ENCODE data around the gene TGFBR3.

The TGFBR3 gene

GRCh38 chr1:91717839-91718238, 168.1 kb downstream of the TGFBR3 start:
- ChIA-PET POLR2A (no interaction called here), CTCF (no interaction called here)
- H3K4me3 ChIP-seq (ENCODE audit: low read depth, low read length), result no peak overlapping the region
- no peak overlapping the region for H3K27ac ChIP-seq (ENCODE audit: extremely low read depth, low read depth, low read length)
- no peak for TF ChIP-seq ZNF132 (tag by site-specific recombination; IDR thresholded peaks at IDR 0.05; ENCODE audit: borderline replicate concordance)
- no peak for TF ChIP-seq ZNF629 (tag by site-specific recombination; IDR thresholded peaks at IDR 0.05)
- no peak for TF ChIP-seq ZNF561 (tag by site-specific recombination; IDR thresholded peaks at IDR 0.05; ENCODE audit: borderline replicate concordance)
- TF ChIP-seq ZNF26 (tag by site-specific recombination; IDR thresholded peaks at IDR 0.05), result no peak
- no peak for TF ChIP-seq HOXA7 (CRISPR knock-in tag; IDR thresholded peaks at IDR 0.05; ENCODE audit: borderline replicate concordance)
- no peak for TF ChIP-seq ZNF707 (tag by site-specific recombination; IDR thresholded peaks at IDR 0.05)
- TF ChIP-seq ZNF2 (tag by site-specific recombination; IDR thresholded peaks at IDR 0.05), result no peak
- TF ChIP-seq, protein P1, sequence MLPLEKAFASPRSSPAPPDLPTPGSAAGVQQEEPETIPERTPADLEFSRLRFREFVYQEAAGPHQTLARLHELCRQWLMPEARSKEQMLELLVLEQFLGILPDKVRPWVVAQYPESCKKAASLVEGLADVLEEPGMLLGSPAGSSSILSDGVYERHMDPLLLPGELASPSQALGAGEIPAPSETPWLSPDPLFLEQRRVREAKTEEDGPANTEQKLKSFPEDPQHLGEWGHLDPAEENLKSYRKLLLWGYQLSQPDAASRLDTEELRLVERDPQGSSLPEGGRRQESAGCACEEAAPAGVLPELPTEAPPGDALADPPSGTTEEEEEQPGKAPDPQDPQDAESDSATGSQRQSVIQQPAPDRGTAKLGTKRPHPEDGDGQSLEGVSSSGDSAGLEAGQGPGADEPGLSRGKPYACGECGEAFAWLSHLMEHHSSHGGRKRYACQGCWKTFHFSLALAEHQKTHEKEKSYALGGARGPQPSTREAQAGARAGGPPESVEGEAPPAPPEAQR (tag by site-specific recombination; IDR thresholded peaks at IDR 0.05), result no peak
- TF ChIP-seq HOXC10 (CRISPR knock-in tag; IDR thresholded peaks at IDR 0.05), result no peak
- H3K36me3 ChIP-seq (ENCODE audit: control insufficient read depth in 2 of 2, insufficient read depth in 1 of 2, low read length in 2 of 2), result peaks cover 0 to 32% of the 10 kb centered on the region in 2 experiments; a peak in 1 of 3 replicates
- H3K4me1 ChIP-seq (ENCODE audit: control insufficient read depth, insufficient read depth, low read length), result no peaks in the 10 kb centered on the region
- no peaks in the 10 kb centered on the region for H3K9me3 ChIP-seq (ENCODE audit: control insufficient read depth, insufficient read depth, low read depth, low read length)

GRCh38 chr1:91716339-91716738, 169.6 kb downstream of the TGFBR3 start:
- Histone ChIP-seq H3K4me3 (ENCODE audit: low read depth, low read length) (no peak overlapping the region), H3K9me3 (ENCODE audit: control insufficient read depth, insufficient read depth, low read depth, low read length) (no peaks in the 10 kb centered on the region), H3K27ac (ENCODE audit: extremely low read depth, low read depth, low read length) (no peak overlapping the region), H3K36me3 (ENCODE audit: control insufficient read depth in 2 of 2, insufficient read depth in 1 of 2, low read length in 2 of 2) (peaks cover 0 to 41% of the 10 kb centered on the region in 2 experiments; a peak in 1 of 3 replicates), H3K4me1 (ENCODE audit: control insufficient read depth, insufficient read depth, low read length) (no peaks in the 10 kb centered on the region)
- no peak for TF ChIP-seq ZNF121 (tag by site-specific recombination; IDR thresholded peaks at IDR 0.05)
- TF ChIP-seq ZNF660 (tag by site-specific recombination; IDR thresholded peaks at IDR 0.05), result no peak
- no peak for TF ChIP-seq ZBTB21 (tag by site-specific recombination; IDR thresholded peaks at IDR 0.05)
- no peak for TF ChIP-seq ZNF629 (tag by site-specific recombination; IDR thresholded peaks at IDR 0.05)
- no peak for TF ChIP-seq ZNF112 (tag by site-specific recombination; IDR thresholded peaks at IDR 0.05)
- no peak for TF ChIP-seq ZNF202 (tag by site-specific recombination; IDR thresholded peaks at IDR 0.05; ENCODE audit: borderline replicate concordance)
- TF ChIP-seq ZBTB49 (tag by site-specific recombination; IDR thresholded peaks at IDR 0.05; ENCODE audit: low read depth), result no peak
- TF ChIP-seq ZNF692 (tag by site-specific recombination; IDR thresholded peaks at IDR 0.05), result no peak
- TF ChIP-seq ZNF707 (tag by site-specific recombination; IDR thresholded peaks at IDR 0.05), result no peak
- TF ChIP-seq, protein P2, sequence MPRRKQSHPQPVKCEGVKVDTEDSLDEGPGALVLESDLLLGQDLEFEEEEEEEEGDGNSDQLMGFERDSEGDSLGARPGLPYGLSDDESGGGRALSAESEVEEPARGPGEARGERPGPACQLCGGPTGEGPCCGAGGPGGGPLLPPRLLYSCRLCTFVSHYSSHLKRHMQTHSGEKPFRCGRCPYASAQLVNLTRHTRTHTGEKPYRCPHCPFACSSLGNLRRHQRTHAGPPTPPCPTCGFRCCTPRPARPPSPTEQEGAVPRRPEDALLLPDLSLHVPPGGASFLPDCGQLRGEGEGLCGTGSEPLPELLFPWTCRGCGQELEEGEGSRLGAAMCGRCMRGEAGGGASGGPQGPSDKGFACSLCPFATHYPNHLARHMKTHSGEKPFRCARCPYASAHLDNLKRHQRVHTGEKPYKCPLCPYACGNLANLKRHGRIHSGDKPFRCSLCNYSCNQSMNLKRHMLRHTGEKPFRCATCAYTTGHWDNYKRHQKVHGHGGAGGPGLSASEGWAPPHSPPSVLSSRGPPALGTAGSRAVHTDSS (tag by site-specific recombination; IDR thresholded peaks at IDR 0.05), result no peak
- TF ChIP-seq BCL11A (tag by site-specific recombination; IDR thresholded peaks at IDR 0.05; ENCODE audit: low read depth), result no peak
- TF ChIP-seq ZNF302 (tag by site-specific recombination; IDR thresholded peaks at IDR 0.05; ENCODE audit: low read depth), result no peak
- ChIA-PET POLR2A (interaction anchor here (0.7 kb wide), 1 partner anchor 226 kb away, joined by 3 read pairs; no protein-coding TSS in a partner anchor), CTCF (interaction anchor here (0.7 kb wide), 1 partner anchor 21 kb away, joined by 3 read pairs; no protein-coding TSS in a partner anchor)
